DMS153 treated with DMSO at 0.1 percent for 48 hours (cell line): ENCODE measurements around the gene ITFG1.
"Not testable (repeated sequence)": the region's sequence is repeated elsewhere in the genome, so short reads cannot be mapped to it uniquely, and the experiment has no call there.

Source experiments
- DNase-seq: peaks from one replicate; lab custom pipeline; 2025; ENCODE audit not compliant: unreplicated experiment; lab: John Stamatoyannopoulos, UW

Gene ITFG1

GRCh38 chr16:47473792-47474191 is 12.9 kb upstream of the ITFG1 start:
- DNase-seq = no peak

GRCh38 chr16:47473004-47473403 is 12.1 kb upstream of the ITFG1 start:
- DNase-seq = not testable (repeated sequence)

GRCh38 chr16:47470810-47471209 is 9.9 kb upstream of the ITFG1 start:
- no peak for DNase-seq

- no peak for DNase-seq
Observed at GRCh38 chr16:47470211-47470610, 9.3 kb upstream of the ITFG1 start.

- no peak for DNase-seq
Observed at GRCh38 chr16:47469227-47469626, 8.4 kb upstream of the ITFG1 start.

GRCh38 chr16:47468070-47468689 is 7.3 kb upstream of the ITFG1 start:
- not testable (repeated sequence) for DNase-seq

GRCh38 chr16:47467501-47467900 is 6.6 kb upstream of the ITFG1 start:
- no peak for DNase-seq

GRCh38 chr16:47465919-47466630 is 5.2 kb upstream of the ITFG1 start:
- DNase-seq = no peak

- no peak for DNase-seq
Observed at GRCh38 chr16:47463771-47464624, 3.1 kb upstream of the ITFG1 start.

- no peak for DNase-seq
Observed at GRCh38 chr16:47461598-47462266, 869 bp upstream of the ITFG1 start.

GRCh38 chr16:47460359-47460710 is 528 bp downstream of the ITFG1 start:
- no peak for DNase-seq

- no peak for DNase-seq
Observed at GRCh38 chr16:47459603-47460002, 1.3 kb downstream of the ITFG1 start.

- DNase-seq = no peak
Observed at GRCh38 chr16:47458331-47458730, 2.5 kb downstream of the ITFG1 start.

GRCh38 chr16:47449788-47450187 is 11.1 kb downstream of the ITFG1 start:
- no peak for DNase-seq

- DNase-seq = no peak
Observed at GRCh38 chr16:47448830-47449575, 11.9 kb downstream of the ITFG1 start.

- DNase-seq = no peak
Observed at GRCh38 chr16:47446431-47446830, 14.4 kb downstream of the ITFG1 start.

GRCh38 chr16:47442884-47443283 is 18.0 kb downstream of the ITFG1 start:
- DNase-seq = not testable (repeated sequence)

- DNase-seq = not testable (repeated sequence)
Observed at GRCh38 chr16:47440066-47440465, 20.8 kb downstream of the ITFG1 start.

- not testable (repeated sequence) for DNase-seq
Observed at GRCh38 chr16:47434274-47434673, 26.6 kb downstream of the ITFG1 start.

GRCh38 chr16:47431960-47432359 is 28.9 kb downstream of the ITFG1 start:
- no peak for DNase-seq

GRCh38 chr16:47426806-47427205 is 34.1 kb downstream of the ITFG1 start:
- no peak for DNase-seq
